K562 (cell line): ENCODE data around the gene ARHGEF25. TPM values are rescaled to one million over a fixed set of nuclear protein-coding genes. Genes with fewer than 3 reads are reported as not detected.
A peak's percentile ranks its signal among the peaks of the same experiment; 100 is the strongest.

ENCODE experiments used
- ATAC-seq: fragments of 200-7000 bp; cut with Tn5 transposase; 3 replicates; pipeline ENCODE4 v1.9.1; 2020; ENCODE audit warnings: moderate library complexity
- BruUV-seq: library from RNA; stranded (reverse); fragments of 400-500 nt; replicated peaks from 2 replicates; lab custom pipeline; 2021; lab: Mats Ljungman, UMichigan
- CTCF ChIA-PET: fragments of 300-600 bp; formaldehyde crosslinking; extraction: SDS; loops from one replicate; lab custom pipeline; 2021; ENCODE audit warnings: low intra/inter-chr PET ratio; lab: Yijun Ruan, JAX
- POLR2A ChIA-PET: fragments of 300-600, 350-650 bp; sonication (Branson Sonifier 250); formaldehyde crosslinking; extraction: SDS; loops from one replicate; lab custom pipeline; 2021; ENCODE audit warnings: antibody characterized with exemption, inconsistent platforms; lab: Yijun Ruan, JAX
- DNase-seq, 4 experiments: peaks; one replicate each; pipeline versions ENCODE4 v3.0.0 to v3.0.0-alpha.2; 2011 to 2018; ENCODE audit warnings: low spot score in 3 of 4, mixed read lengths in 3 of 4; ENCODE audit errors: extremely low read depth in 1 of 4
- FAIRE-seq: peaks from 2 replicates; lab custom pipeline; 2011; peaks lifted over from hg19 to GRCh38; lab: Jason Lieb, UNC
- H2AFZ ChIP-seq: 2 replicates; pipeline ENCODE4 v1.6.0; 2011; ENCODE audit warnings: low read depth, low read length, control low read depth, inconsistent platforms
- H3K27ac ChIP-seq: fragments of 200-600 bp; 3 replicates; pipeline ENCODE4 v1.8.0; 2011; ENCODE audit warnings: low read depth, mild to moderate bottlenecking, control low read depth, inconsistent platforms, low read length, moderate library complexity, mixed read lengths; ENCODE audit errors: extremely low read depth
- H3K27me3 ChIP-seq, 2 experiments: fragments of 300-600 bp in 1 of 2; 2 replicates in 1 of 2; 3 replicates in 1 of 2; pipeline versions ENCODE4 v1.6.0 to v1.8.0; 2011; ENCODE audit warnings: inconsistent platforms in 2 of 2, low read length in 2 of 2, mild to moderate bottlenecking in 1 of 2, mixed read lengths in 1 of 2, moderate library complexity in 1 of 2; ENCODE audit not compliant: control insufficient read depth in 2 of 2, insufficient read depth in 2 of 2
- H3K36me3 ChIP-seq: fragments of 300-600 bp; 3 replicates; pipeline ENCODE4 v1.8.0; 2011; ENCODE audit warnings: mild to moderate bottlenecking, low read length, inconsistent platforms; ENCODE audit not compliant: control insufficient read depth, insufficient read depth
- H3K4me1 ChIP-seq, 2 experiments: fragments of 200-600 bp in 1 of 2; replicated peaks in 1 of 2; 2 replicates in 1 of 2; 3 replicates in 1 of 2; pipeline versions ENCODE4 v1.5.1 to v1.8.0; 2011; ENCODE audit warnings: inconsistent platforms in 2 of 2, low read length in 2 of 2, mild to moderate bottlenecking in 1 of 2, mixed read lengths in 1 of 2, moderate library complexity in 1 of 2; ENCODE audit not compliant: control insufficient read depth in 2 of 2, insufficient read depth in 2 of 2
- H3K4me2 ChIP-seq: 2 replicates; pipeline ENCODE4 v1.6.1; 2011; ENCODE audit warnings: low read length, control low read depth, inconsistent platforms, mixed read lengths; ENCODE audit not compliant: insufficient read depth
- H3K4me3 ChIP-seq: fragments of 200-600 bp; sonication (generic), shearing (Covaris generic); 2 replicates; pipeline ENCODE4 v1.5.1; 2016; ENCODE audit warnings: control low read depth, inconsistent platforms
- H3K79me2 ChIP-seq: fragments of 200-600 bp; 3 replicates; pipeline ENCODE4 v1.8.0; 2011; ENCODE audit warnings: low read length, inconsistent platforms; ENCODE audit not compliant: control insufficient read depth, insufficient read depth
- H3K9ac ChIP-seq, 2 experiments: 2 replicates each; pipeline versions ENCODE4 v1.6.0 to v1.6.1; 2011; ENCODE audit warnings: low read depth in 2 of 2, low read length in 2 of 2, control low read depth in 1 of 2, inconsistent platforms in 1 of 2, mild to moderate bottlenecking in 1 of 2, mixed read lengths in 1 of 2; ENCODE audit not compliant: insufficient read depth in 1 of 2
- H3K9me1 ChIP-seq: one replicate; pipeline ENCODE4 v1.6.0; 2011; ENCODE audit warnings: inconsistent platforms, mild to moderate bottlenecking, low read length, moderate library complexity; ENCODE audit not compliant: control insufficient read depth, insufficient read depth
- H3K9me3 ChIP-seq: replicated peaks from 2 replicates; pipeline ENCODE4 v1.5.1; 2011; ENCODE audit warnings: low read depth, low read length, inconsistent platforms; ENCODE audit not compliant: control insufficient read depth, insufficient read depth
- H4K20me1 ChIP-seq: replicated peaks from 2 replicates; pipeline ENCODE4 v1.6.1; 2011; ENCODE audit warnings: low read length, inconsistent platforms, mixed read lengths; ENCODE audit not compliant: control insufficient read depth, insufficient read depth
- BCL6 ChIP-seq: fragments of 250-450 bp; sonication (Bioruptor Pico); IDR thresholded peaks from 2 replicates; pipeline ENCODE4 v1.4.0; 2020
- CC2D1A ChIP-seq: fragments of 450-650 bp; IDR thresholded peaks from 2 replicates; pipeline ENCODE4 v1.6.1; 2017; ENCODE audit warnings: mild to moderate bottlenecking
- EZH2 ChIP-seq: IDR thresholded peaks from 2 replicates; pipeline ENCODE4 v1.6.1; 2012; ENCODE audit warnings: low read depth, mild to moderate bottlenecking, inconsistent platforms, low read length, borderline replicate concordance
- FOXM1 ChIP-seq, 2 experiments: fragments of 450-650 bp in 1 of 2; sonication (generic) in 1 of 2; formaldehyde crosslinking in 1 of 2; IDR thresholded peaks; 2 replicates each; pipeline versions ENCODE4 v1.6.1 to v1.9.0; 2017 to 2022; ENCODE audit warnings: low read depth in 2 of 2, mild to moderate bottlenecking in 2 of 2, missing genetic modification reagents in 1 of 2, moderate library complexity in 1 of 2
- GABPB1 ChIP-seq: sonication (generic); formaldehyde crosslinking; IDR thresholded peaks from 2 replicates; pipeline ENCODE4 v1.8.0; 2022; ENCODE audit warnings: mild to moderate bottlenecking, missing genetic modification reagents
- HLTF ChIP-seq: fragments of 450-650 bp; IDR thresholded peaks from 2 replicates; pipeline ENCODE4 v1.6.1; 2016
- L3MBTL2 ChIP-seq: fragments of 450-650 bp; IDR thresholded peaks from 2 replicates; pipeline ENCODE4 v1.6.1; 2016; ENCODE audit warnings: mild to moderate bottlenecking, moderate library complexity
- NFATC3 ChIP-seq: fragments of 450-650 bp; IDR thresholded peaks from 2 replicates; pipeline ENCODE4 v1.6.1; 2017; ENCODE audit warnings: mild to moderate bottlenecking
- NONO ChIP-seq, 2 experiments: fragments of 200-400 bp in 1 of 2; fragments of 450-650 bp in 1 of 2; formaldehyde crosslinking in 1 of 2; IDR thresholded peaks; 2 replicates each; pipeline ENCODE4 v1.6.1; 2017; ENCODE audit warnings: low read depth in 2 of 2, mild to moderate bottlenecking in 2 of 2, moderate library complexity in 2 of 2, low read length in 1 of 2
- RAD51 ChIP-seq: fragments of 450-650 bp; IDR thresholded peaks from 2 replicates; pipeline ENCODE4 v1.7.1; 2016; ENCODE audit warnings: low read depth, mild to moderate bottlenecking, borderline replicate concordance
- RFX1 ChIP-seq: fragments of 450-650 bp; IDR thresholded peaks from 2 replicates; pipeline ENCODE4 v1.6.1; 2016; ENCODE audit warnings: mild to moderate bottlenecking, moderate library complexity
- SIN3A ChIP-seq, 2 experiments: fragments of 150-350 bp in 1 of 2; IDR thresholded peaks; 2 replicates each; pipeline ENCODE4 v1.6.1; 2011 to 2016; ENCODE audit warnings: borderline replicate concordance in 2 of 2, low read depth in 2 of 2, low read length in 2 of 2, mild to moderate bottlenecking in 2 of 2, moderate library complexity in 2 of 2; ENCODE audit not compliant: control insufficient read depth in 1 of 2
- SMAD3 ChIP-seq: fragments of 450-650 bp; formaldehyde crosslinking; conservative IDR thresholded peaks from 2 replicates; pipeline ENCODE4 v1.4.0; 2020; ENCODE audit warnings: mild to moderate bottlenecking
- STAG1 ChIP-seq: sonication (generic); formaldehyde crosslinking; IDR thresholded peaks from 2 replicates; pipeline ENCODE4 v1.5.0; 2020; ENCODE audit warnings: missing genetic modification reagents, borderline replicate concordance
- TEAD4 ChIP-seq, 2 experiments: sonication (generic) in 1 of 2; formaldehyde crosslinking in 1 of 2; IDR thresholded peaks; 2 replicates each; pipeline versions ENCODE4 v1.6.1 to v1.8.0; 2012 to 2022; ENCODE audit warnings: borderline replicate concordance in 1 of 2, inconsistent platforms in 1 of 2, low read length in 1 of 2, mild to moderate bottlenecking in 1 of 2, missing genetic modification reagents in 1 of 2
- ZNF217 ChIP-seq: sonication (generic); formaldehyde crosslinking; IDR thresholded peaks from 2 replicates; pipeline ENCODE4 v1.8.0; 2022; ENCODE audit warnings: mild to moderate bottlenecking, missing genetic modification reagents
- ZNF24 ChIP-seq: fragments of 450-650 bp; IDR thresholded peaks from 2 replicates; pipeline ENCODE4 v1.6.1; 2016
- ZNF347 ChIP-seq: fragments of 450-650 bp; formaldehyde crosslinking; IDR thresholded peaks from 2 replicates; pipeline ENCODE4 v1.4.0; 2020; ENCODE audit warnings: low read depth, mild to moderate bottlenecking, moderate library complexity
- ZNF551 ChIP-seq: fragments of 250-450 bp; sonication (Bioruptor Pico); IDR thresholded peaks from 2 replicates; pipeline ENCODE4 v1.5.0; 2021; ENCODE audit warnings: mild to moderate bottlenecking, moderate library complexity
- WGBS: fragments of 100-300 bp; shearing (Covaris generic); methylation state at CpG from one replicate; pipeline ENCODE4 v1.1.6; 2016; ENCODE audit warnings: low coverage, mixed read lengths; ENCODE audit not compliant: insufficient coverage; ENCODE audit errors: missing lambda C conversion rate; 5-methylcytosine and 5-hydroxymethylcytosine counted together
- in situ Hi-C: fragments of 300-500 bp; cut with MboI; formaldehyde crosslinking; loops from 4 replicates; pipeline ENCODE4 v1.15.0; 2018; ENCODE audit warnings: inconsistent platforms, mixed read lengths
- intact Hi-C: fragments of 100-400 bp; cut with micrococcal nuclease; formaldehyde crosslinking; loops from 2 replicates; pipeline ENCODE4 v1.14.2; 2022
- polyA plus RNA-seq, 8 experiments: library from polyadenylated mRNA; depleted of rRNA in 4 of 8; stranded (reverse) in 5 of 8; unstranded in 3 of 8; fragments of >200 nt; fragmentation: Nextera tagmentation in 2 of 8; fragmentation: Illumina TruSeq in 1 of 8; extraction: Ambion mirVana in 2 of 8; extraction: Trizol in 1 of 8; gene quantifications; 2 replicates each; pipeline versions ENCODE4 v1.2.1 to v1.2.3, GENCODE V29; 2011 to 2014; ENCODE audit warnings: inconsistent platforms in 1 of 8, missing spikeins in 1 of 8
- total RNA-seq, 7 experiments: library from RNA; depleted of rRNA in 6 of 7; stranded (reverse); fragments of >200 nt in 6 of 7; fragmentation: Illumina TruSeq in 2 of 7; extraction: Trizol in 2 of 7; gene quantifications; 2 replicates each; pipeline versions ENCODE4 v1.2.1 to v1.2.3, GENCODE V29; 2011 to 2021; ENCODE audit warnings: low replicate concordance in 1 of 7
- TF ChIP-seq, protein P1 (sequence below): fragments of 250-450 bp; sonication (Bioruptor Pico); IDR thresholded peaks from 2 replicates; pipeline ENCODE4 v1.5.0; 2020; ENCODE audit warnings: mild to moderate bottlenecking

Gene ARHGEF25
- total and polyA plus RNA-seq, 9 of the 15 experiments (the other 6 are each of a cell fraction or from before 2014, with no cell fraction given): 0.13 to 17.3 (median 11.6) TPM

GRCh38 chr12:57658890-57659289 is 47.7 kb downstream of the ARHGEF25 start (continued):
- TF ChIP-seq, protein P1, sequence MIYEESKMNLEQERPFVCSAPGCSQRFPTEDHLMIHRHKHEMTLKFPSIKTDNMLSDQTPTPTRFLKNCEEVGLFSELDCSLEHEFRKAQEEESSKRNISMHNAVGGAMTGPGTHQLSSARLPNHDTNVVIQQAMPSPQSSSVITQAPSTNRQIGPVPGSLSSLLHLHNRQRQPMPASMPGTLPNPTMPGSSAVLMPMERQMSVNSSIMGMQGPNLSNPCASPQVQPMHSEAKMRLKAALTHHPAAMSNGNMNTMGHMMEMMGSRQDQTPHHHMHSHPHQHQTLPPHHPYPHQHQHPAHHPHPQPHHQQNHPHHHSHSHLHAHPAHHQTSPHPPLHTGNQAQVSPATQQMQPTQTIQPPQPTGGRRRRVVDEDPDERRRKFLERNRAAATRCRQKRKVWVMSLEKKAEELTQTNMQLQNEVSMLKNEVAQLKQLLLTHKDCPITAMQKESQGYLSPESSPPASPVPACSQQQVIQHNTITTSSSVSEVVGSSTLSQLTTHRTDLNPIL (CRISPR knock-in tag): no peak
- TF ChIP-seq ZNF217: no peak
- 0 out of 2 replicates have a peak, but pooled peaks have one; percentile 14 for TF ChIP-seq L3MBTL2
- TF ChIP-seq NFATC3: no peak
- TF ChIP-seq RAD51: peak; percentile 53
- TF ChIP-seq HLTF: no peak
- no peak for TF ChIP-seq EZH2
- TF ChIP-seq RFX1: peak; percentile 69
- TF ChIP-seq ZNF24: no peak

- Histone ChIP-seq H3K9me1 (no peaks in the 10 kb centered on the region), H3K27me3 (no peaks in the 10 kb centered on the region), H3K27ac (no peak overlapping the region), H4K20me1 (no peaks in the 10 kb centered on the region), H3K4me3 (no peak overlapping the region), H3K79me2 (no peaks in the 10 kb centered on the region), H3K36me3 (no peaks in the 10 kb centered on the region), H3K4me1 (peaks cover 0 to 6% of the 10 kb centered on the region in 2 experiments; a peak in 2 of 5 replicates), H3K9me3 (no peaks in the 10 kb centered on the region), H2AFZ (peak overlapping the region; percentile 2; the same call in 1 of the 2 replicates), H3K4me2 (peak overlapping the region; percentile 4; the same call in 1 of the 2 replicates), H3K9ac (no peak overlapping the region)
- in situ Hi-C loops: no loop called here
- 2% methylated on average over 4 of the region's 4 CpGs for WGBS
- FAIRE-seq (peak; percentile 64), DNase-seq (peak in 1 of 4 experiments; percentile 52), ATAC-seq (peak; percentile 81)
- intact Hi-C loops: no loop called here
- POLR2A ChIA-PET: interaction anchor here (0.7 to 1.7 kb wide), 3 partner anchors 10 to 81 kb away, joined by 3 to 4 read pairs (median 4); no protein-coding TSS in a partner anchor
- no TSS peak for BruUV-seq
- CTCF ChIA-PET: no interaction called here
- TF ChIP-seq GABPB1 (CRISPR knock-in tag) (no peak), ZNF347 (no peak), SIN3A (IDR thresholded peaks at IDR 0.05; ENCODE audit: borderline replicate concordance in 2 of 2, control insufficient read depth in 1 of 2, low read depth in 2 of 2, low read length in 2 of 2) (no peak), ZNF551 (CRISPR knock-in tag) (no peak), BCL6 (CRISPR knock-in tag) (no peak), STAG1 (CRISPR knock-in tag) (no peak), FOXM1 (IDR thresholded peaks at IDR 0.05; ENCODE audit: low read depth) (peak; percentile 75), FOXM1 (CRISPR knock-in tag; IDR thresholded peaks at IDR 0.05; ENCODE audit: low read depth) (no peak), NONO (IDR thresholded peaks at IDR 0.05; ENCODE audit: low read depth in 2 of 2, low read length in 1 of 2) (no peak), SMAD3 (CRISPR knock-in tag) (no peak), TEAD4 (IDR thresholded peaks at IDR 0.05; ENCODE audit: low read length) (peak; percentile 21; the same call in 1 of the 2 replicates), TEAD4 (CRISPR knock-in tag; IDR thresholded peaks at IDR 0.05; ENCODE audit: borderline replicate concordance) (no peak), CC2D1A (no peak)
These were observed 50.1 kb downstream of the ARHGEF25 start for GRCh38 chr12:57661376-57661775.
